Mesothelial cell of epicardium (in vitro differentiated cells): ENCODE data around the gene TBC1D2B. TPM values are rescaled to one million over a fixed set of nuclear protein-coding genes. Genes with fewer than 3 reads are reported as not detected.

Experiments used
- DNase-seq, 2 experiments: peaks; one replicate each; pipeline ENCODE4 v3.0.0; 2021; ENCODE audit warnings: low spot score in 2 of 2; ENCODE audit not compliant: unreplicated experiment in 2 of 2
- H3K27ac Mint-ChIP-seq: 2 replicates; pipeline ENCODE4 v1.8.0; 2021; ENCODE audit warnings: mixed read lengths
- H3K27me3 Mint-ChIP-seq: 2 replicates; pipeline ENCODE4 v1.8.0; 2021; ENCODE audit warnings: low read depth, mixed read lengths
- H3K36me3 Mint-ChIP-seq: 2 replicates; pipeline ENCODE4 v1.8.0; 2021; ENCODE audit warnings: mixed read lengths
- H3K4me1 Mint-ChIP-seq: 2 replicates; pipeline ENCODE4 v1.8.0; 2021; ENCODE audit warnings: mixed read lengths
- H3K4me3 Mint-ChIP-seq: 2 replicates; pipeline ENCODE4 v1.8.0; 2021; ENCODE audit warnings: mild to moderate bottlenecking, moderate library complexity, mixed read lengths
- H3K9me3 Mint-ChIP-seq: 2 replicates; pipeline ENCODE4 v1.8.0; 2021; ENCODE audit warnings: mixed read lengths
- CTCF ChIP-seq: fragments of 200-600 bp; sonication (generic); IDR thresholded peaks from one replicate; pipeline ENCODE4 v1.5.0; 2021; ENCODE audit warnings: antibody characterized with exemption; ENCODE audit not compliant: unreplicated experiment
- total RNA-seq: library from RNA; stranded (reverse); gene quantifications from 3 replicates; pipeline ENCODE4 v1.2.1, GENCODE V29; 2021

TBC1D2B gene
- total RNA-seq, 1 donor from 2014 or later = 39.8 TPM

- Mint-ChIP-seq H3K9me3 (no peaks in the 10 kb centered on the region), H3K4me3 (no peak overlapping the region), H3K27me3 (no peaks in the 10 kb centered on the region), H3K36me3 (peaks cover 5% of the 10 kb centered on the region), H3K27ac (no peak overlapping the region), H3K4me1 (peaks cover 15% of the 10 kb centered on the region)
- no peak for DNase-seq
- no peak for TF ChIP-seq CTCF
Observed at GRCh38 chr15:78033864-78034263, 43.6 kb downstream of the TBC1D2B start.

GRCh38 chr15:78032671-78033070 lies 44.8 kb downstream of the TBC1D2B start:
- H3K27ac Mint-ChIP-seq = no peak overlapping the region
- H3K4me1 Mint-ChIP-seq = peaks cover 15% of the 10 kb centered on the region
- no peaks in the 10 kb centered on the region for H3K27me3 Mint-ChIP-seq
- DNase-seq = no peak
- H3K4me3 Mint-ChIP-seq = no peak overlapping the region
- peaks cover 6% of the 10 kb centered on the region for H3K36me3 Mint-ChIP-seq
- TF ChIP-seq CTCF = no peak
- H3K9me3 Mint-ChIP-seq = no peaks in the 10 kb centered on the region

- peaks cover 12% of the 10 kb centered on the region for H3K36me3 Mint-ChIP-seq
- H3K4me3 Mint-ChIP-seq = no peak overlapping the region
- H3K27me3 Mint-ChIP-seq = no peaks in the 10 kb centered on the region
- no peak overlapping the region for H3K27ac Mint-ChIP-seq
- no peaks in the 10 kb centered on the region for H3K4me1 Mint-ChIP-seq
- no peak for DNase-seq
- no peak for TF ChIP-seq CTCF
- no peaks in the 10 kb centered on the region for H3K9me3 Mint-ChIP-seq
Observed at GRCh38 chr15:78024883-78025282, 52.6 kb downstream of the TBC1D2B start.

- H3K9me3 Mint-ChIP-seq = no peaks in the 10 kb centered on the region
- TF ChIP-seq CTCF = no peak
- no peak overlapping the region for H3K4me3 Mint-ChIP-seq
- H3K36me3 Mint-ChIP-seq = peaks cover 12% of the 10 kb centered on the region
- H3K27ac Mint-ChIP-seq = no peak overlapping the region
- H3K27me3 Mint-ChIP-seq = no peaks in the 10 kb centered on the region
- no peak for DNase-seq
- H3K4me1 Mint-ChIP-seq = no peaks in the 10 kb centered on the region
Observed at GRCh38 chr15:78024519-78024870, 53.0 kb downstream of the TBC1D2B start.

GRCh38 chr15:78023865-78024518 lies 53.5 kb downstream of the TBC1D2B start:
- Mint-ChIP-seq H3K36me3 (peaks cover 12% of the 10 kb centered on the region), H3K4me3 (no peak overlapping the region), H3K27me3 (no peaks in the 10 kb centered on the region), H3K27ac (no peak overlapping the region), H3K9me3 (no peaks in the 10 kb centered on the region), H3K4me1 (no peaks in the 10 kb centered on the region)
- no peak for DNase-seq
- no peak for TF ChIP-seq CTCF
